Hepatocyte (in vitro differentiated cells): Measurements from ENCODE around the gene THTPA. TPM values are rescaled to one million over a fixed set of nuclear protein-coding genes. Genes with fewer than 3 reads are reported as not detected.
"Not testable (repeated sequence)": the region's sequence is repeated elsewhere in the genome, so short reads cannot be mapped to it uniquely, and the experiment has no call there.

Experiments
- DNase-seq: peaks from one replicate; pipeline ENCODE4 v3.0.0-alpha.2; 2016; ENCODE audit warnings: low spot score
- H2AFZ ChIP-seq: fragments of 200-600 bp; sonication (generic); 2 replicates; pipeline ENCODE4 v1.6.0; 2016; ENCODE audit warnings: antibody characterized with exemption, mild to moderate bottlenecking
- H3K27ac ChIP-seq: fragments of 200-600 bp; sonication (generic); 2 replicates; pipeline ENCODE4 v1.5.1; 2016; ENCODE audit warnings: mild to moderate bottlenecking
- H3K27me3 ChIP-seq: fragments of 200-600 bp; sonication (generic); 2 replicates; pipeline ENCODE4 v1.6.1; 2016
- H3K36me3 ChIP-seq: fragments of 200-600 bp; sonication (generic); replicated peaks from 2 replicates; pipeline ENCODE4 v1.5.1; 2016; ENCODE audit warnings: low read depth; ENCODE audit not compliant: insufficient read depth
- H3K4me1 ChIP-seq: fragments of 200-600 bp; sonication (generic); 2 replicates; pipeline ENCODE4 v1.5.1; 2016; ENCODE audit warnings: mild to moderate bottlenecking, moderate library complexity; ENCODE audit not compliant: insufficient read depth
- H3K4me2 ChIP-seq: fragments of 200-600 bp; sonication (generic); 2 replicates; pipeline ENCODE4 v1.6.0; 2016
- H3K4me3 ChIP-seq: fragments of 200-600 bp; sonication (generic); 2 replicates; pipeline ENCODE4 v1.5.1; 2016; ENCODE audit warnings: mild to moderate bottlenecking
- H3K79me2 ChIP-seq: fragments of 200-600 bp; sonication (generic); 2 replicates; pipeline ENCODE4 v1.6.0; 2017; ENCODE audit warnings: mild to moderate bottlenecking
- H3K9me2 ChIP-seq: fragments of 200-600 bp; sonication (generic); replicated peaks from 2 replicates; pipeline ENCODE4 v1.6.0; 2017; ENCODE audit warnings: mild to moderate bottlenecking; ENCODE audit not compliant: insufficient read depth
- H3K9me3 ChIP-seq: fragments of 200-600 bp; sonication (generic); 2 replicates; pipeline ENCODE4 v1.5.1; 2016; ENCODE audit warnings: low read depth, mild to moderate bottlenecking
- H4K20me1 ChIP-seq: fragments of 200-600 bp; sonication (generic); 2 replicates; pipeline ENCODE4 v1.6.0; 2016; ENCODE audit warnings: mild to moderate bottlenecking; ENCODE audit not compliant: insufficient read depth, poor library complexity, severe bottlenecking
- EZH2 ChIP-seq: fragments of 200-600 bp; sonication (generic); IDR thresholded peaks from 2 replicates; pipeline ENCODE4 v1.6.1; 2016; ENCODE audit warnings: antibody characterized with exemption, mild to moderate bottlenecking, borderline replicate concordance
- EZH2phosphoT487 ChIP-seq: fragments of 200-600 bp; sonication (generic); IDR thresholded peaks from one replicate; pipeline ENCODE4 v1.6.1; 2018; ENCODE audit warnings: antibody characterized with exemption, mild to moderate bottlenecking, low read depth, moderate library complexity; ENCODE audit not compliant: unreplicated experiment, severe bottlenecking
- WGBS: methylation state at CpG from one replicate; pipeline ENCODE4 v1.1.6; 2016; ENCODE audit warnings: low lambda C conversion rate; ENCODE audit errors: missing lambda C conversion rate; 5-methylcytosine and 5-hydroxymethylcytosine counted together
- polyA plus RNA-seq: library from polyadenylated mRNA; unstranded; fragments of >200 nt; fragmentation: Nextera tagmentation; extraction: Ambion mirVana; gene quantifications from 2 replicates; pipeline ENCODE4 v1.2.1, GENCODE V29; 2016
- total RNA-seq: library from RNA; depleted of rRNA; stranded (reverse); fragments of >200 nt; gene quantifications from 2 replicates; pipeline ENCODE4 v1.2.3, GENCODE V29; 2014
- TF ChIP-seq, protein P1 (sequence below): fragments of 200-600 bp; sonication (generic); IDR thresholded peaks from 2 replicates; pipeline ENCODE4 v1.5.1; 2016; ENCODE audit warnings: antibody characterized with exemption, mild to moderate bottlenecking; ENCODE audit not compliant: poor library complexity

Gene THTPA
- total and polyA plus RNA-seq, 2 experiments from 2014 or later: 13.5 to 15.5 TPM

DNA sequence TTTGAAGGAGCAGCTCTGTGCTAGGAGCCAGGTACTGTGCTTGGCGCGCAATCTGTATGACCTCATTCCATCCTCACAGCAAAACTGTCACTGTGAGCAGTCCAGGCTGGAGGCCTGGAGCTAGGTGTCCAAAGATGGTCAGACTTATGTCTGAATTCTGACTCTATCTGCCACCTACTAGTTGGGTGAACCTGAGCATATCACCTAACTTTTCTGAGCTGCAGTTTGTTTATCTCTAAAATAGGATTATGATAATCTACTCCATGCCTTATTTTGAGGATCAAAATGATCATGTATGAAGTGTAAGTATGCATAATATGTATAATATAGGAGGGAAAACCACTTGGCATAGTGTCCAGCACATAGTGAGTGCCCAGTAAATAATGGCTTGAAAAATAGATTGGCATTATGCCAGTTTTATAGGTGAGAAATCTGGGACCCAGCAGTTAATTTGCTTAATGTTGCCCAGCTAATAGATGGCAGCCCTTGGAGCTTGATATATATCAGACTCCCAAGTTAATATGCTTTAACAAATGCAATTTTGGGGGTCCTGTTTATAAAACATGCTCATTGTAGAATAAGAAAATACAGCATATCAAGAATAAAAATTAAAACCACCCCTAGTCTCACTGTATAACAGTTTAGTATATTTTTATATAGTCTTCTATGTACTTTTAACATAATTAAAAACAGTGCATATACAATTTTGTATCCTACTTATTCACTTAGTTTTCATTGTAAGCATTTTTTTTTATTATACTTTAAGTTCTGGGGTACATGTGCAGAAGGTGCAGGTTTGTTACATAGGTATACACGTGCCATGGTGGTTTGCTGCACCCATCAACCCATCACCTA, 27.1 kb downstream of the THTPA start:
- H4K20me1 ChIP-seq: no peaks in the 10 kb centered on the region
- no peak overlapping the region for H3K4me2 ChIP-seq
- no peaks in the 10 kb centered on the region for H3K36me3 ChIP-seq
- H3K9me2 ChIP-seq: no peaks in the 10 kb centered on the region
- H3K4me1 ChIP-seq: no peaks in the 10 kb centered on the region
- 93% methylated on average over 3 of the region's 3 CpGs for WGBS
- no peak for DNase-seq
- H2AFZ ChIP-seq: no peak overlapping the region
- no peaks in the 10 kb centered on the region for H3K79me2 ChIP-seq
- no peak for TF ChIP-seq EZH2phosphoT487
- TF ChIP-seq, protein P1, sequence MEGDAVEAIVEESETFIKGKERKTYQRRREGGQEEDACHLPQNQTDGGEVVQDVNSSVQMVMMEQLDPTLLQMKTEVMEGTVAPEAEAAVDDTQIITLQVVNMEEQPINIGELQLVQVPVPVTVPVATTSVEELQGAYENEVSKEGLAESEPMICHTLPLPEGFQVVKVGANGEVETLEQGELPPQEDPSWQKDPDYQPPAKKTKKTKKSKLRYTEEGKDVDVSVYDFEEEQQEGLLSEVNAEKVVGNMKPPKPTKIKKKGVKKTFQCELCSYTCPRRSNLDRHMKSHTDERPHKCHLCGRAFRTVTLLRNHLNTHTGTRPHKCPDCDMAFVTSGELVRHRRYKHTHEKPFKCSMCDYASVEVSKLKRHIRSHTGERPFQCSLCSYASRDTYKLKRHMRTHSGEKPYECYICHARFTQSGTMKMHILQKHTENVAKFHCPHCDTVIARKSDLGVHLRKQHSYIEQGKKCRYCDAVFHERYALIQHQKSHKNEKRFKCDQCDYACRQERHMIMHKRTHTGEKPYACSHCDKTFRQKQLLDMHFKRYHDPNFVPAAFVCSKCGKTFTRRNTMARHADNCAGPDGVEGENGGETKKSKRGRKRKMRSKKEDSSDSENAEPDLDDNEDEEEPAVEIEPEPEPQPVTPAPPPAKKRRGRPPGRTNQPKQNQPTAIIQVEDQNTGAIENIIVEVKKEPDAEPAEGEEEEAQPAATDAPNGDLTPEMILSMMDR: no peak
- TF ChIP-seq EZH2: no peak
- no peak overlapping the region for H3K4me3 ChIP-seq
- no peak overlapping the region for H3K27ac ChIP-seq
- H3K27me3 ChIP-seq: peaks cover 17% of the 10 kb centered on the region
- H3K9me3 ChIP-seq: no peaks in the 10 kb centered on the region

DNA sequence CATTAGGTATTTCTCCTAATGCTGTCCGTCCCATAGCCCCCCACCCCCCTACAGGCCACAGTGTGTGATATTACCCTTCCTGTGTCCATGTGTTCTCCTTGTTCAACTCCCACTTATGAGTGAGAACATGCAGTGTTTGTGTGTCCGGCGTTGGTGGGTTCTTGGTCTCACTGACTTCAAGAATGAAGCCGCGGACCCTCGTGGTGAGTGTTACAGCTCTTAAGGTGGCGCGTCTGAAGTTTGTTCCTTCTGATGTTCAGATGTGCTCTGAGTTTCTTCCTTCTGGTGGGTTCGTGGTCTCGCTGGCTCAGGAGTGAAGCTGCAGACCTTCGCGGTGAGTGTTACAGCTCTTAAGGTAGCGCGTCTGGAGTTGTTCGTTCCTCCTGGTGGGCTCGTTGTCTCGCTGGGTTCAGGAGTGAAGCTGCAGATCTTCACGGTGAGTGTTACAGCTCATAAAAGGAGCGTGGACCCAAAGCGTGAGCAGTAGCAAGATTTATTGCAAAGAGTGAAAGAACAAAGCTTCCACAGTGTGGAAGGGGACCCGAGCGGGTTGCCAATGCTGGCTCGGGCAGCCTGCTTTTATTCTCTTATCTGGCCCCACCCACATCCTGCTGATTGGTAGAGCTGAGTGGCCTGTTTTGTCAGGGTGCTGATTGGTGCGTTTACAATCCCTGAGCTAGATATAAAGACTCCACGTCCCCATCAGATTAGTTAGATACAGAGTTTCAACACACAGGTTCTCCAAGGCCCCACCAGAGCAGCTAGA, 27.9 kb downstream of the THTPA start:
- H3K4me1 ChIP-seq, H3K4me3 ChIP-seq, H4K20me1 ChIP-seq, H2AFZ ChIP-seq, H3K4me2 ChIP-seq, H3K9me3 ChIP-seq, H3K36me3 ChIP-seq, H3K27me3 ChIP-seq, DNase-seq, H3K79me2 ChIP-seq, H3K9me2 ChIP-seq, H3K27ac ChIP-seq: not testable (repeated sequence)
- WGBS: 86% methylated on average over 25 of the region's 25 CpGs

DNA sequence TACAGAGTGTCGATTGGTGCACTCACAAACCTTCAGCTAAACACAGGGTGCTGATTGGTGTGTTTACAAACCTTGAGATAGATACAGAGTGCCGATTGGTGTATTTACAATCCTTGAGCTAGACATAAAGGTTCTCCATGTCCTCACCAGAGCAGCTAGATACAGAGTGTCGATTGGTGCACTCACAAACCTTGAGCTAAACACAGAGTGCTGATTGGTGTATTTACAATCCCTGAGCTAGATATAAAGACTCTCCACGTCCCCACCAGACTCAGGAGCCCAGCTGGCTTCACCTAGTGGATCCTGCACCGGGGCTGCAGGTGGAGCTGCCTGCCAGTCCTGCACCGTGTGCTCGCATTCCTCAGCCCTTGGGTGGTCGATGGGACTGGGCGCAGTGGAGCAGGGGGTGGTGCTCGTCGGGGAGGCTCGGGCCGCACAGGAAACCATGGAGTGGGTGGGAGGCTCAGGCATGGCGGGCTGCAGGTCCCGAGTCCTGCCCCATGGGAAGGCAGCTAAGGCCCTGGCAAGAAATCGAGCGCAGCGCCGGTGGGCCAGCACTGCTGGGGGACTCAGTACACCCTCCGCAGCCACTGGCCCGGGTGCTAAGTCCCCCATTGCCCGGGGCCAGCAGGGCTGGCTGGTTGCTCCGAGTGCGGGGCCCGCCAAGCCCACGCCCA, 28.6 kb downstream of the THTPA start:
- H3K4me1 ChIP-seq, H3K4me3 ChIP-seq, H2AFZ ChIP-seq, H4K20me1 ChIP-seq, H3K27me3 ChIP-seq, H3K9me2 ChIP-seq, H3K4me2 ChIP-seq, H3K9me3 ChIP-seq, H3K36me3 ChIP-seq, H3K79me2 ChIP-seq, H3K27ac ChIP-seq, DNase-seq: not testable (repeated sequence)
- WGBS: 94% methylated on average over 22 of the region's 26 CpGs

DNA sequence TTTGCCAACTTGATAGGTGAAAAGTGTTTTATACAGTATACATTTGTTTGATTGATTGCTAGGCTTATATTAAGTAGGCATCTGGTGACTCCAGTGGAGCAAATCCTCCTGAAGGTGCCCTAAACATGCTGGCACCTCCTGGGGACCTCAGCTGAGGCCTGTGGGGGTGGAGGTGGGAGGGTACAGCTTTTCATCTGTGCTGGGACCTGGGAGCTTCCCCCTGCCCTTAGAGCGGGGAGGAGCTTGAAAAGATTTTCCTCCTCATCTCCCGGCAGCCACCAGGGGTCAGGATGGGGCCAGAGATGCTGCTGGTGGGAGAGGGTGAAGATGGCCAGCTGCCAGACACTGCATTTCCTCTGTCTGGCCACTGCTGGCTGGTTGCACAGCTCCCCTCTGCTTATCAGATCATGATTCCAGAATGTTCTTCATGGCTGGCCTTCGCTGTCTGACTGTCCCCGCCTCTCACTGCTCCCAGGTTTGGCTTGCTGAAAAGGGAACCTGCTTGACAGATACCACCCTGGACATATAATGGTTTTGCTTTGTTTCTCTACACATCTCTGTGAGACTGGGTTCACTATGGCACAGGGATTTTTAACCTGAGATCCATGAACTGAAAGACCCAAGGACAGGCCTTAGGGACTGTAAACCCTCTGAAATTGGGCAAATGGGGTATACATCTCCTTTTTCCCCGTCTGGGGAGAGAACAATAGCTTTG, 33.0 kb downstream of the THTPA start:
- Histone ChIP-seq H3K9me2 (no peaks in the 10 kb centered on the region), H4K20me1 (no peaks in the 10 kb centered on the region), H3K9me3 (no peaks in the 10 kb centered on the region), H3K4me2 (no peak overlapping the region), H3K79me2 (no peaks in the 10 kb centered on the region), H3K4me3 (no peak overlapping the region), H2AFZ (peak overlapping the region; percentile 27), H3K27me3 (no peaks in the 10 kb centered on the region), H3K4me1 (no peaks in the 10 kb centered on the region), H3K36me3 (no peaks in the 10 kb centered on the region), H3K27ac (no peak overlapping the region)
- TF ChIP-seq EZH2phosphoT487: no peak
- TF ChIP-seq, protein P1: peak; percentile 91
- WGBS: 12% methylated on average over 5 of the region's 5 CpGs
- DNase-seq: peak; percentile 96
